ENCODE measurements around the gene APOC4.
"Not testable (repeated sequence)": the region's sequence is repeated elsewhere in the genome, so short reads cannot be mapped to it uniquely, and the experiment has no call there.

Gene APOC4

DNA sequence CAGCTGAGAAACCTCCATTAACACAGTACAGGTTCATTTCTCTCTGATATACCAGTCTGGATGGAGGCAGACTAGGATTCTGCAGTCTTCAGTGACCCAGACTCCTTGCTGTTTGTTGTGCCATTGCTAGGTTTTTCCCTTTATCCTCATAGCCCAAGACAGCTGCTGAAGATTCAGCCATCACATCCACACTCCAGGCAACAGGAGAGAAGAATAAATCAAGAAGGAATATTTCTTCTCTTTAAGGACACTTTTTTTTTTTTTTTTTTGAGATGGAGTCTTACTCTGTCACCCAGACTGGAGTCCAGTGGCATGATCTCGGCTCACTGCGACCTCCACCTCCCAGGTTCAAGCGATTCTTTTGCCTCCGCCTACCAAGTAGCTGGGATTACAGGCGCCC is 27.4 kb downstream of the APOC4 start:
- Histone ChIP-seq H3K36me3 (peaks cover 28% of the 10 kb centered on the region), H3K9me3 (no peaks in the 10 kb centered on the region), H3K4me1 (no peaks in the 10 kb centered on the region), H3K4me3 (ENCODE audit: low read depth, low read length) (no peak overlapping the region), H3K27me3 (no peaks in the 10 kb centered on the region)
- TF ChIP-seq, protein P1, sequence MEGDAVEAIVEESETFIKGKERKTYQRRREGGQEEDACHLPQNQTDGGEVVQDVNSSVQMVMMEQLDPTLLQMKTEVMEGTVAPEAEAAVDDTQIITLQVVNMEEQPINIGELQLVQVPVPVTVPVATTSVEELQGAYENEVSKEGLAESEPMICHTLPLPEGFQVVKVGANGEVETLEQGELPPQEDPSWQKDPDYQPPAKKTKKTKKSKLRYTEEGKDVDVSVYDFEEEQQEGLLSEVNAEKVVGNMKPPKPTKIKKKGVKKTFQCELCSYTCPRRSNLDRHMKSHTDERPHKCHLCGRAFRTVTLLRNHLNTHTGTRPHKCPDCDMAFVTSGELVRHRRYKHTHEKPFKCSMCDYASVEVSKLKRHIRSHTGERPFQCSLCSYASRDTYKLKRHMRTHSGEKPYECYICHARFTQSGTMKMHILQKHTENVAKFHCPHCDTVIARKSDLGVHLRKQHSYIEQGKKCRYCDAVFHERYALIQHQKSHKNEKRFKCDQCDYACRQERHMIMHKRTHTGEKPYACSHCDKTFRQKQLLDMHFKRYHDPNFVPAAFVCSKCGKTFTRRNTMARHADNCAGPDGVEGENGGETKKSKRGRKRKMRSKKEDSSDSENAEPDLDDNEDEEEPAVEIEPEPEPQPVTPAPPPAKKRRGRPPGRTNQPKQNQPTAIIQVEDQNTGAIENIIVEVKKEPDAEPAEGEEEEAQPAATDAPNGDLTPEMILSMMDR (IDR thresholded peaks at IDR 0.05; ENCODE audit: low read depth, low read length), result no peak
- DNase-seq, result no peak

DNA sequence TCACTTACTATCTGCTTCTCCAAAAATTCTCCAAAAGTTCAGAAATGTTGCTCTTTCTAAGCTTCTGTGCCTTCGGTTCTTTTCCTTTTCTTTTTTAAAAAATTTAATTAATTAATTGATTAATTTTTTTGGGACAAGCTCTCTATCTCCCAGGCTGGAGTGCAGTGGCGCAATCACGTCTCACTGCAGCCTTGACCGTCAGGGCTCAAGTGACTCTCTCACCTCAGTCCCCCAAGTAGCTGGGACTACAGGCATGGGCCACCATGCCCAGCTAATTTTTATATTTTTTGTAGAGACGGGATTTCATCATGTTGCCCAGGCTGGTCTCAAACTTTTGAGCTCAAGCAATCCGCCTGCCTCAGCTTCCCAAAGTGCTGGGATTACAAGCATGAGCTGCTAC is 29.4 kb downstream of the APOC4 start:
- not testable (repeated sequence) for H3K9me3 ChIP-seq; DNase-seq; H3K4me1 ChIP-seq; H3K4me3 ChIP-seq (ENCODE audit: low read depth, low read length); H3K27me3 ChIP-seq
- peaks cover 41% of the 10 kb centered on the region for H3K36me3 ChIP-seq

DNA sequence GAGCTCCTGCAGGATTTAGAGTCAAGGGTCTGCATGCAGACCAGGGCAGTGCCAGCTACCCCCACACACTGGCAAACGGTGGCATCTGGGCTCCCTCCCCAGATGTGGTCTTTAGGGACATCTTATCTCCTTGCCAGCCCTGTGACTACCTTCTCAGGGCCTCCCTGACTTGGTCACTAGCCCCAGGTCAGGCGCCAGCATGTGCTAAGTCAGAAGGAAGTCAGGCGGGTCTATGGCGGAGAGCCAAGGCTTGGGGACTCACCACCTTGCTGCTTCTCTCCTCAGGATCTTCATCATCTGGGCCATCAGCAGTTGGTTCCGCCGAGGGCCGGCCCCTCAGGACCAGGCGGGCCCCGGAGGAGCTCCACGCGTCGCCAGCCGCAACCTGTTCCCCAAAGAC is 30.8 kb downstream of the APOC4 start:
- DNase-seq, result no peak
- Histone ChIP-seq H3K4me1 (no peaks in the 10 kb centered on the region), H3K36me3 (peaks cover 54% of the 10 kb centered on the region), H3K9me3 (no peaks in the 10 kb centered on the region), H3K4me3 (ENCODE audit: low read depth, low read length) (no peak overlapping the region), H3K27me3 (no peaks in the 10 kb centered on the region)
- TF ChIP-seq, protein P1 (IDR thresholded peaks at IDR 0.05; ENCODE audit: low read depth, low read length), result no peak

DNA sequence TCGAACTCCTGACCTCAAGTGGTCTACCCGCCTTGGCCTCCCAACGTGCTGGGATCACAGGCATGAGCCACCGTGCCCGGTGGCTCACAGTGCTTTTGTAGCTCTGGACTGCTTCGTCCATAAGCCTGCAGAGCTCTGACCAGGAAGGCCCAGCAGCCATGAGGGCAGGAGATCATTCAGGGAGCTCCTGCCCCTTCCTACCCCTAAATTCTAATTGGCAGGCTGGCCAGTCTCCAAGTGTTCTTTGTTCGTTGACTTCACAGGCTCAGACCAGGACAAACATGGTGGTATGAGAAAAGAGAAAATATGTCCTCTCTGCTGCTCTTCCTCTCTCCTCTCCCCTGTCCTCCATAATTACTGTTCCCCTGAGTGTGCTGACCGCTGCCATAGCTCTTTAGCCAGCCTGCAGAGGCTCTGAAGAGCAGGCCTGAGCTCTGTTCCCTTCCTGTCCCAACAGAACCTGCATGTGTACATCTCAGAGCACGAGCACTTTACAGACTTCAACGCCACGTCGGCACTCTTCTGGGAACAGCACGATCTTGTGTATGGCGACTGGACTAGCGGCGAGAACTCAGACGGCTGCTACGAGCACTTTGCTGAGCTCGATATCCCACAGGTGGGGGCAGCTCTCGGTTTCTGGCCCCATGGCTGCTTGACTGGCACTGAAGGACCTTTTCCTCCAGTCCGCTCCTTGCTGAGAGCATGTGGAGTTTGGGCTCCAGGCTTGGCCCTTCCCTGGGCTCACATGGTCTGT is 32.1 kb downstream of the APOC4 start:
- no peaks in the 10 kb centered on the region for H3K4me1 ChIP-seq
- no peak for DNase-seq
- H3K36me3 ChIP-seq, result peaks cover 58% of the 10 kb centered on the region
- TF ChIP-seq, protein P1 (IDR thresholded peaks at IDR 0.05; ENCODE audit: low read depth, low read length), result no peak
- H3K27me3 ChIP-seq, result no peaks in the 10 kb centered on the region
- H3K4me3 ChIP-seq (ENCODE audit: low read depth, low read length), result no peak overlapping the region
- H3K9me3 ChIP-seq, result no peaks in the 10 kb centered on the region

DNA sequence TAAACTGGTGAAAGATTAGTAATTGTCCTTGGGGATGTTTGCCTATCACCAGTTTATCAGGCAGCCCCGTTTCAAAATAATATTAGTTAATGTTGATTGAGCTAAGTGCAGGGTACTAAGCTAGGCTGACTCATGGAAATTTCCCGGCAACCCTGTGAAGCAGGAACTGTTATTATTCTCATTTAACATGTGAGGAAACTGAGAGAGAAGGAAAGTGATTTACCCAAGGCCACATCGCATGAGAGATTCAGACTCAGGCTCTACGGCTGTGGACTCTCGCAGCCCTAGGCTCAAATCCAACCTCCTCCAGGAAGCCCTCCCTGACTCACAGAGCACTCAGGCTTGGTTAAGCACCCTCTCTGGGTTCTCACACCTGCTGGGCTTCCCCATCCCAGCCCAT is 32.8 kb downstream of the APOC4 start:
- no peak overlapping the region for H3K4me3 ChIP-seq (ENCODE audit: low read depth, low read length)
- no peak for DNase-seq
- H3K4me1 ChIP-seq, result no peaks in the 10 kb centered on the region
- TF ChIP-seq, protein P1 (IDR thresholded peaks at IDR 0.05; ENCODE audit: low read depth, low read length), result no peak
- no peaks in the 10 kb centered on the region for H3K27me3 ChIP-seq
- H3K9me3 ChIP-seq, result no peaks in the 10 kb centered on the region
- peaks cover 62% of the 10 kb centered on the region for H3K36me3 ChIP-seq

DNA sequence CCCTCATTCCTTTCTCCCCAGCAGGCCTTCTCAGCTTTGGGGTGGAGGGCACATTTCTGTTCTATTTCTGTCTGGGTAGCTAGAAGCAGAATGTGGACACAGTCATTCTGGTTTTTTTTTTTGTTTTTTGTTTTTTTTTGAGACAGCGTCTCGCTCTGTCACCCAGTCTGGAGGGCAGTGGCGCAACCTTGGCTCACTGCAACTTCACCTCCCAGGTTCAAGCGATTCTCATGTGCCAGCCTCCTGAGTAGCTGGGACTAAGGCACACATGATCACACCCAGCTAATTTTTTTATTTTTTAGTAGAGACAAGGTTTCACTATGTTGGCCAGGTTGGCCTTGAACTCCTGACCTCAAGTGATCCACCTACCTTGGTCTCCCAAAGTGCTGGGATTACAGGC is 33.4 kb downstream of the APOC4 start:
- no peak for DNase-seq
- Histone ChIP-seq H3K9me3 (no peaks in the 10 kb centered on the region), H3K36me3 (peaks cover 63% of the 10 kb centered on the region), H3K4me3 (ENCODE audit: low read depth, low read length) (no peak overlapping the region), H3K4me1 (no peaks in the 10 kb centered on the region), H3K27me3 (no peaks in the 10 kb centered on the region)
- TF ChIP-seq, protein P1 (IDR thresholded peaks at IDR 0.05; ENCODE audit: low read depth, low read length), result no peak
